T1000 (cell line): Measurements from ENCODE around the gene PI4KA.

Experiments used
- DNase-seq: peaks from one replicate; lab custom pipeline; 2025; ENCODE audit warnings: mixed read lengths; lab: John Stamatoyannopoulos, UW

The PI4KA gene

DNA sequence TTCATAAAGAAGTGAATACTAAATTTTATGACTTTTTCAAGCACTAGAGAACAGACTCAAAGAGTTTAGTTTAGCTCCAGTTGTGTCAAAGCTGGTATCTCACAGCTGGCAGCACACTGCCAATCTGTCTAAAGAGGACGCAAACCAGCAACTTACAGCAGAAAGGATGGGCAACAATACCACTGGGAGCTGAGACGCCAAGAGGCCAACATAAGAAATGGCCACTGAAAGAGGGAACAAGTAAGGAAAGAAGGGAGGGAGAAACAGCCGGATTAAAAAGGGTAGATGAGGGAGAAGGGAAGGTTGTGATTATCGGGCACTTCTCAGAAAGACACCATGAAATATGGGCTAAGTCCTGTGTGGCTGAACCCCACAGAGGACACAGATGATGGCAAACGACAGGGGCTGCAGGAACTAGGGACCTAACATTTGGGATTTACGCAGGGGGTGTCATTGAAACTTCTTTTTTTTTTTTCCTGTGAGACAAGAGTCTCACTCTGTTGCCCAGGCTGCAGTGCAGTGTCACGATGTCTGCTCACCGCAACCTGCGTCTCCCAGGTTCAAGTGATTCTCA lies 43.0 kb downstream of the PI4KA start:
- no peak for DNase-seq

DNA sequence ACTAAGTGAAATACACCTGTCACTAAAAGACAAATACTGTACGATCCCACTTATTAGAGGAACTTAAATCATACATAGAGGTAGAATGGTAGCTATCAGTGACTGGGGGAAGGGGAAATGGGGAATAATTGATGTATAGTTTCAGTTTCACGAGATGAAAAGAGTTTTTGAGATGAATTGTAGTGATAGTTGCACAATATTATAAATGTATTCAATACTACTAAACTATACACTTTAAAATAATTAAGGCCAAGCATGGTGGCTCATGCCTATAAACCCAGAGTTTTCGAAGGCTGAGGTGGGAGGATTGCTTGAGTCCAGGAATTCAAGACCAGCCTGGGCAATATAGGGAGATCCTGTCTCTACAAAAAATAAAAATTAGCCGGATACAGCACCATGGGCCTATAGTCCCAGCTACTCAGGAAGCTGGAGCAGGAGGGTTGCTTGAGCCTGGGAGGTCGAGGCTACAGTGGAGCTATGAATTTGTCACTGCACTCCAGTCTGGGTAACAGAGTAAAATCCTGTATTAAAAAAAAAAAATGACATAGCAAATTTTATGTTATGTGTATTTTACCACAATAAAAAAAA lies 44.3 kb downstream of the PI4KA start:
- DNase-seq: no peak

DNA sequence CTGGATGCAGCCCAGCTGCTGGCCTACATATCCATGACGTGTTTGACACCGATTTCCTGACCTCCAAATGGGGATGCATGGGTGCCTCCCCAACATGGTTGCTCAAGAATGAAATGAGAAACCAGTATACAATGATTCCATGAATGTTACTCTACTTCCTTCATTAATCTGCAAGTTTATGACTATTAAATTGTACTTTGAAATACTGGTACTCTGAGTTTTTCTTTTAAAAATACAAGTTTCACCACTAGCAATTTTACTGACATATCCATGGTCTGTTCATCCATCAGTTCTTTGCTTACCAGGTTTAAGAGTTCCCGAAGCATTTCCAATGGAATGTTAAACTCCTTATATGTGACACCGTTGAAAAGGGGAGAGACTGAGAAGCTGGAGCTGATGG lies 45.6 kb downstream of the PI4KA start:
- no peak for DNase-seq

DNA sequence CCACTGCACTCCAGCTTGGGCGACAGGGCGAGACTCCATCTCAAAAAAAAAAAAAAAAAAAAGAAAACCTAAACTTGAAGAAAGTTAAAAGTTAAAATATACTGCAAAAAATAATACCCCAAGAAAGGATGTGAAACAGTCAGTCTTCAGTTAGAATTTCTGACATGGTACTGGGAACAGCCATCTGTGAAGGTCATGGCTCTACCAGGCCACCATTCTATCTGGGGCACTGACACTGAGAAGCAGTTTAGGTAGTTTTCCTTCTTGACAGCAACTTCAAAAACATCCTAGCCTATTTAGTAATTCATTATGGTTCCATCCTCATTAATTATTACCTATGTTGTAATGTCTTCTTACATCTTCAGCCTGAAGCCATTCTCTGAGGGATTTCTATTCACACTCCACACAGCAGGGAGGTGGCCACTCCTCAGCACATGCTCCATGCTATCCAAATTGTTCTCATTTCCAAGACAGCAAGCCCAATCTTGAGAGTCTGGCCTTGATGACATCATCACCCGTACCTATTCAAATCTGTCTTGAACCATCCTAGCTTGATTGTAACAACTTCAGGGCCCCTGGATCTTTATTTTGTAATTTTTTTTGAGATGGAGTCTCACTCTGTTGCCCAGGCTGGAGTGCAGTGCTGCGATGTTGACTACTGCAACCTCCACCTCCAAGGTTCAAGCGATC lies 46.5 kb downstream of the PI4KA start:
- DNase-seq: no peak

DNA sequence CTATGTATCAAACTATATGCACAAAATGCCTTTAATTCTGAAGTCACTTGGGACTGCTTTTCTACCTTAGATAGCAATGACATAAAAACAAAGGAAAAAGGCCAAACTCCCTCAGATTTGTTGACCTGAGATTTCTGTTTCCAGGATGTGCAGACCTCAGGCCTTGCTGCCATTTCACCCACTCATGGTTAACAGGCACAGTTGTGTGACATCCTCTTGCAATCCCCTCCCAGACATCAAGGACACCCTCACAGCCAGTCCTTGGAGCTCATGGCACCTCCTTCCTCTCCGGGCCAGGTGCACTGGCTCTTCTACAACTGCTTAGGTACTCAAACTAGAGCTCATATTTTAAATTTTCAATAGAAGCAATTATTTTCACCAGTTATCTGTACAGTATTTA lies 47.4 kb downstream of the PI4KA start:
- no peak for DNase-seq

DNA sequence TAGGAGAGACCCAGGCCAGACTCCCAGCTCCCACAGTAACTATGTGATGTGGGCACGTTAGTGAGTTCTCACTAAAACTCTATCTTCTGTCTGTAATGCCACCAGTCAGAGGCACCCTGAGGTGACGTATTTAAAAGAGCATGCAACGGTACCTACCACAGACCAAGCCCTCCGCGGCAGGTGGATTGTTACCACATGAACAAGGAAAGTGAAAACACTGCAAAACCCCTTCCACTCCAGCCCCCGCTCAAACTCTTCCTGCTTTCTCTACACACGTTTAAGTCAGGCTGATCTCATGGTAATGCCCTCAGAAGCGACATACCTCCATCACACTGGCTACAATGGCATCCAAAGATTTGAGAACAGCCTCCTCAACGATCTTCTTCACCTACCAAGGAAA lies 48.0 kb downstream of the PI4KA start:
- no peak for DNase-seq

DNA sequence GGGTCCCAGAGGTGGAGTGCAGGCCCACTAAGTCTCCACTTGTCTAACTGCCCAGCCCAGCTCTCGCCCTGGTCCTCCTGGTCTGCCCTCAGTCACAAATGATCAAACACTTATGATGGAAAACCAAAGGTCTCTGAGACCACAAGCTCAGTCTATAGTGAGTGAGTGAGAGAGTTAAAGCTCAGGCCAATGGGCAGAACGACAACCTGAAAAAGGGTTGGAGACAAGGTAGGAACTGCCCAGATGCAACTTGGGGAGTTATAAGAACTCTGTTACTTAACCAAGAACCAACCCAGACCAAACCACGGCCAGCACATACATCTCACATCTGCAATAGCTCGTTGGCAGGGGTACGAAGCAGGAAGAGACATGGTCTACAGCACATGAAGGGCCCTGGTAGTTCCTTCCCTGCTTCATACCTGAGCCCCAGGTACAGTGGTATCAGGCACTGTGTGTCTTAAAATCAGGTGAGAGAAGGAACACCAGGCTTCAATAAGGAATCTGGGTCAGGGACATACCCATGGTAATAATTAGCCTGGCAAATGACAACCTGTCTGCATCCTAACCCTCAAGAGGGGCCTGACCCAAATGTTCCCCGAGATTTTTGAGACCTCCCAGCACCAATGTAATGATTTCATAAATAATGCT lies 48.9 kb downstream of the PI4KA start:
- no peak for DNase-seq

DNA sequence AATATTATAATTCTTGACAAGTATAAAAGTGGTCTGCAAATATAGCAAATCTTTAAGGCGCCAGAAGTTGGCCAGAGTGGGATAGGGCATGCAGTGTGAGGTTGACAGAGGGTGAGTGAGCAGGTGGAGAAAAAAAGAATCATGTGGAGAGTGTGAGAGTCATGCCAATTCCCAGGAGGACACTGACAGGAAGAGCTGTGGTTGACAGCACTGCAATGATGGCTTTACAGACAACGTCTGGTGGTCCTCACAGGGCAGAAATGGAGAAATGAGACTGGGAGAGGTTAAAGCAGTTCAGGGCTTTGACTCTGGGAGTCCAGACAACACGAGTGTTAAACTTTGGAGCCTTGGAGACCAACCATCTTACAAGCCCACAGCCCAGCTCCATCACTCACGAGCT lies 49.8 kb downstream of the PI4KA start:
- DNase-seq: no peak

DNA sequence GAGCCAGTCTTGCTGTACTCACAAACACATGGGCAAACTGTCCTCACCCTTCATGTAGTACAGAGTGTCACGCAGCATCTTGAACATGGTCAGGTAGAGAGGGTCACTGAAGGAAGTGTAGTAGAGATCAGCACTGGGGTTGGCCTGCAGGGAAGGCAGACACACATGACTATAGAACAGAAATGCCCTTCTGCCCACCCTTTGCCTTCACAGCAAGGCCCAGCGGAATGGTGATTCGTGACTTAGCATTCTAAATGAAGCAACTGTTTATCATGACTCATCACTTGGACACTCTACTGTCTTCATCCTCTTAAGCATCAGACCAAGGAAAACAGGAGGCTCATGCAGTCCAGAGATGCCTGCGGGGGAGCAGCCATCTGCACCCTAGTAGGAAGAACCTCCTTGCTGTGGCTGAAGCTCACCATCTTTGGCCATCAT lies 51.3 kb downstream of the PI4KA start:
- DNase-seq: peak; percentile 55

DNA sequence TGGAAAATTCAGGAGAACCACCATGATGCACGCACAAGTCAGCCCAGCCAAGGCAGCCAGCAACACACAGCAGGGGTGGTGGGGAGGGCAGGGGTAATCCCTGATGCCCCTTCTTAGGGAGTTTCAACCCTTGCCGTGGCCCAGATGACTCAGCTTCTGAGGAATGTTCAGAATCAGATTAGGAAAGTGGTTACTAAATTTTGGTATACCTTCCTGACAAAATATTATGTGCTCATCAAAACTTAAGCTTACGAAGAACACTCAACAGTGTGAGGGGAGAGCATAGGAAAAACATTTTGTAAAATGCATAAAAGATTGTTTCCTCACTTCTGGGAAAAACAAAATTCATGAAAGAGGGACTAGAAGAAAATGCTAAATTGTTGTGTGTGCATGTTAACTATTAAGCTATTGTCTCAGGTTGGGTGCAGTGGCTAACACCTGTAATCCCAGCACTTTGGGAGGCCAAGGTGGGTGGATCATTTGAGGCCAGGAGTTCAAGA lies 52.6 kb downstream of the PI4KA start:
- DNase-seq: no peak

DNA sequence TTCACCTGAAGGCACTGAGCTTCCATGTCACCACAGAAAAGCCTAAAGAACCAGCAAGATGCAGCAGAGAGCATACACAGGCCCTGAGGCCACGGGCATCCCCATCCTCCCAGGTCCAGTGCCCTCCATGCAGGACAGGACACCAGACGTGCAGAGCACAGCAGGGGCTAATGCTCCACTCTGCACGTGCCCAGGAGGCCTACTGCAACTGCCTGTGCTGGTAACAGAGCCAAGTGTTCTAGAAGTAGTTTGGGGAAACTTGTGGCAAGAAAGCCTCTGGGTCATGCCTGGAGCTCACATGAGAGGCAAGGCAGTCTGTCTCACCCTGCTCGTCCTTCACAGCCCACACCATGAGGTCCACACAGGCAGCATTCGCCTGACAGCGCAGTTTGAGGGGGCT lies 54.0 kb downstream of the PI4KA start:
- no peak for DNase-seq

DNA sequence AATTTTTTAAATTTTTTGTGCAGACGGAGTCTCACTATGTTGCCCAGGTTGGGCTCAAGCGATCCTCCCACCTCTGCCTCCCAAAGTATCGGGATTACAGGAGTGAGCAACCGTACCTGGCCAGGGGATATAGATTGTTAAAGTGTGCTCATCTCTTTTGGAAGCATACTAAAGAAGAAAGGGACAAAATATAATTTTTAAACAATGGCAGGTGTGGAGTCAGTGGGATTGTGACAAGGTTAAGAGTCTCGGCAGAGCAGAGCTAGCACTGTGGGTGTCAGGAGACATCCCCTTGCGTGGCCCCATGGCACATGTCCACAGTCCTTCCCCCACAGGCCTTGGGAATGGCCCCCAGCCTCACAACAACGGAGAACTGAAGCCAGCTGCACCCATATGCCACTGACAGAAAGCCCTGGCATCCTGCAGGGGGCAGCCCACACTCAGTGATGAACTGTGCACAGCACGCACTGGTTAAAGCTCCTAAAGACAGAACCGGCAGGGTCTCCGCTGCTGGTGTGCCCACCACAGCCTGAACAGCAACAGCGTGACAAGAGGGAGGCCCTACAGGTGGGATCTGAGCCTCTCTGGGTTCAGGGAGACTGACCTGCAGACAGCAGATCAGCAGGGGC lies 54.8 kb downstream of the PI4KA start:
- DNase-seq: no peak

DNA sequence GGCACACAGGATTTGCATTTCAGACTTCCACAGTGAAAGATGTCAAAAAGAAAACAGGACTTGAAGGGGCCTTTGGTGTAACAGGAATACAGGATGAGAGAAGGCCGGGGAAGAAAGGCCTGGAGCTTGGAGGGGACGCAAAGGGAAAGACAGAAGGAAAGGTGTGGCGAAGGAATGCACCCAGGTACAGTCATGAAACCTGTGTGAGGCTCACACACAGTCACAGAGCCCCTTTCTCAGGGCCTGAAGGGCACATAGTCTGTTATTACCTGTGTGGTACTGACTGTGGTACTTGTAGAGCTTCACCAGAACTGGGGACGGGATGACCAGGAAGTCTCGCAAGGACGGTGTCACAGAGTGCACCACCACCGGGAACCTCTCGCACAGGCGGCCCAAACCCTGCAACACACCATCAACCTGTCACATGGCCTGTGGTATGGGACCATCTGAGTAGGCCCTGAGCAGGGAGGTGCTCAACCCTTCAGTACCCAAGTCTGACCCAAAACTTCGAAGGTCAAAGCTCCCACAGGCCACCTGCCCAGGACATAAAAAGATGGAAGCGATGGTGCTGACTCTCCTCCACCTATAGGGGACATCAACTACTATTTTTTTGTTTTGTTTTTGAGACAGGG lies 55.6 kb downstream of the PI4KA start:
- DNase-seq: no peak

DNA sequence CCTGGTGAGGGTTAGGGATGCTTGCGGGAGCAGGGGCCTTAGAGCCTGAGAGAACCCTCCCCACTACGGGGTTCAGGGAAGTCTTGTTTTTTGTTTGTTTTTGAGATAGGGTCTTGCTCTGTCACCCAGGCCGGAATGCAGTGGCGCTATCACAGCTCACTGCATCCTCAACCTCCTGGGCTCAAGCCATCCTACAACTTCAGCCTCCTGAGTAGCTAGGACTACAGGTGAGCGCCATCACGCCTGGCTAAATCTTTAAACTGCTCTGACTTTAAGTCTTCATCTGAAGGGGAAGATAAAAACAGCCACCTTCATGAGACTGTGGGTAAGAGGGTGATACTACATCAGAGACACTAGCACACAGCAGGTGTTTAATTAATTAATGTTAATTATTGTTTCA lies 56.2 kb downstream of the PI4KA start:
- no peak for DNase-seq

DNA sequence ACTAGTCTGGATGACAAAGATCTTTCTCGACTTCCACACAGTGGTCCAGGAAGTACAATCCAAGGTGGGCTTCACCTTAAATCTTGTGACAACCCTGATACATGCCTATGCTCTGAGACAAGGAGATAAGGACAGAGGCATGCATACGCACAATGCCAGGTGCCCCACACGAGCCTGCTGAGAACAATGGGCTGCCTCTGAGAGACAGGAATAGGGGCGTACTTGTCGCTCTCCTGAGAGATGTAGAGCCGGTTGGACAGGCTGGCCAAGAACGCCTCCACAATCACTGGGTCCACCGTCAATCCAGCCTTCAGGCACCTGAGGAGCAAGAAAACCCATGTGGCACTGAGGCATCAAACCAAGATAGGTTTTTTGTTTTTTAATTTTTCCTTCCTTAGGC lies 59.2 kb downstream of the PI4KA start:
- DNase-seq: no peak

DNA sequence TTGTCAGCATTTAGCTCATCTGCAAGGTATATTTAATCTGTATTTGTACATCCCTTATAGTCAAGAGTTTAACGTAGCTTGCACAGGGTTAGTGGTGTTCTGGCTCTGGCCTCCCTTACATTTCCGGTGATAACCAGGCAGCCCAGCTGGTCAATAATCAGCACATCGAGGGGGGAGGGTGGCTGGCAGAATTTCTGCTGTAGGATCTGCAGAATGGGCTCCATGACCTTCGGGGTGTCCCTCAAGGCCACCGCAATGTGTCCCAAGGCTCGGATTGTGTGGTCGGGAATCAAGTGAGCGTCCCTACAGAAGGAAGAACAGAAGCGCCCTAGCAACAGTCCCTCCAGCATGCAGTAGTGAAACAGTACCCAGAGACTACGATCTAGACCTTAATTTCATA lies 59.6 kb downstream of the PI4KA start:
- no peak for DNase-seq

DNA sequence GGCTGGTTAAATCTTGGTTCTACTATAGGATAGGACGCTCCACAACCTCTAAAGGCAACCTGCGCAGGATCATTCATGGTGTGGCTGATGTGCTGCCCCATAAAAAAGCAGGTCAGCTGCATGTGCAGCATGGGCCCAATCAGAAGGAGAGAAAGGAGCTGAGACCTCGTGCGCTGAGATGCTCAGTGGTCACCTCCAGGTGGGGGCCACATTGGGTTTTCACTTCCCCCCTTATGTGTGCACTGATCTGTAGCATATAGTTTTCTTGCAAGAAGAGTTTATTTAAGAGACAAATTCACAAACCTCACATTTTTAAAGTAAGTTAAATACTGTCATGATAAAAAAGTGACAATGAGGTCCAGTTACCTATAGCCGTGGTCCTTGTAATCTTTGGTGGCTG lies 60.4 kb downstream of the PI4KA start:
- no peak for DNase-seq

DNA sequence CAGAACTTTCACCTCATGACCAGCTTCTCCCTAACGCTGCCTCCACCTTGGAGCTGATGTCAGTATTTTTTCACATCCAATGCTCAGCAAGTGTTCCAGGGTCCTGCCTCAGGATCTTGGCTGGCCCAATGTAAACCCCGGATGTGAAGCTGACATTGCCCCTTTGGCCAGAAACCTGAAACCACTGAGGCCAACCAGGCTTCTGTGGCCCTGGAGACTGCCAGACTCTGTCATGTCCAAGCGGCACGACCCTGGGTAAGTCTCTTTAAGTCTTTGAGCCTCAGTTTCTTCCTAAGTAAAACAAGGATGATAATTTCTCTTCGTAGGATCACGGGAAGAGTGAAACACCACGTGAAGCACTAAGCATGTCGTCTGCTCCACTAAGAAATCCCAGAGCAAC lies 61.9 kb downstream of the PI4KA start:
- DNase-seq: no peak

DNA sequence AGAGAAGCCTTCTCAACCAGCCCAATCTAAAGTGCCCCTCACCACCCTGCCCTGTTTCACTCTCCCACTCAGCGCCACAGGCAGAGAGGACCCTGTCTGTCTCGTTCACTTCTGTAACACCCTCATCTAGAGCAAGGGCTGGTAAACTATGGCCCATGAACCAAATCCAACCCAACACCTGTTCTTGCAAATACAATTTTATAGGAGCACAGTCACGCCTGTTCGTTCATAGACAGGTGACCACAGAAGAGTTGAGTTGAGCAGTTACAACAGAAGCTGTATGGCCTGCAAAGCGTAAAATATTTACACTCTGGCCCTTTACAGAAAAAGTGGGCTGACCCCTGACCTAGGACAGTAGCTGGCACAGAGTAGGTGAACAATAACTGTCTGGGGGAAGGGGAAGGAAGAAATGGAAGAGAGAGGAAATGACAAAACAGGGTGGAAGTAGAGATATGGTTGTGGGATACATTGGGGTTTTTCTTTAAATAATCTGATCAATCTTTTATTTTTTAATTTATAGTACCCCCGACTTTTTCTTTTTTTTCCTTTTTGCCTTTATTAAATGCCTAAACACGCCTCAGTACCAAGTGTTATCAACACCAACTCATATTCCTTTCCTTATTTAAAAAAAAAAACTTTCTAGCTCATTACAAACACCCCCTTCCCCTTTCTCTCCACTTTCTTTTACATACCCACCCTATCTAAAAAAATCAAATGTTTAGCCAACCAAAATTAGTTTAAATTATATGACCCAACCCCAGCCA lies 63.8 kb downstream of the PI4KA start:
- DNase-seq: no peak

DNA sequence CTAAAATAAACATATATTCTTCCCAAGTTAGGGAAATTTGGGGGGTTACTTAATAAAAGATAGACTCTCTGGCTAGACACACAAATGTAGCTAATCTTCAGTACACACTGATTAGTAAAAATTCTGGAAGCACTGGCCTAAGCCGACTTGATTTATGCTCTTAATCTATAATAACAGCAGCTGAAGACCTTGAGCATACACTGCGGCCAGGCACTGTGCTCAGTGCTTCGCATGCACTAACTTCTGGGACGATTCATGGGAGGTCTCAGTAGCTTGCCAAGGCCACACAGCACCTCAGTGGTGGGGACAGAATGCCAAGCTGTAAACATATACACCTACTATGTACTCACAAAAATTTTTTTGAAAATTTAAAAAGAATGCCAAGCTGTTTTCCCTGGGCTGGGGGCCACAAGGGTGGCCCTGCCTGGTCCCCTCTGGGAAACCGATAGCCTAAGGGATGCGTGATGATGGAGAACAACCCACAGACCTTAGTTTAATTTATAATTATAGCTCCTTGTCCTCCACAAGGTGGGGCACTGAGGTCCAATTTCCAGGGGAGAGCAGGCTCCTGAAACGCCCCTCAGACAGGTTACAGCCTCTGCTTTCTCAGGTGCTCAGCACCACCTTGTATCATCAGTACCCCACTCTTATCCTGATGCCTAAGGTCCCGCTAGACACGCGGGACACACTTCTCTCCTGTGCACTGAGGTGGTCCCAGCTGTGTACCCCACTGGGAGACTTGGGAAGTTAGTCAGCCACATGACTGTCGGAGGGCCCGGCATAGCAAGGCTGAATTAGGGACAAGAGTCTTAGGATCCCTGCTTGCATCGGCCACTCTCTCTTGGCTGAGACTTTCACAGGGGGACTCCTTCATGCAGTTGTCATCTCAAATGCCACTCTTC lies 64.6 kb downstream of the PI4KA start:
- DNase-seq: no peak
